ENCODE data around the gene MTRR.

The MTRR gene

DNA sequence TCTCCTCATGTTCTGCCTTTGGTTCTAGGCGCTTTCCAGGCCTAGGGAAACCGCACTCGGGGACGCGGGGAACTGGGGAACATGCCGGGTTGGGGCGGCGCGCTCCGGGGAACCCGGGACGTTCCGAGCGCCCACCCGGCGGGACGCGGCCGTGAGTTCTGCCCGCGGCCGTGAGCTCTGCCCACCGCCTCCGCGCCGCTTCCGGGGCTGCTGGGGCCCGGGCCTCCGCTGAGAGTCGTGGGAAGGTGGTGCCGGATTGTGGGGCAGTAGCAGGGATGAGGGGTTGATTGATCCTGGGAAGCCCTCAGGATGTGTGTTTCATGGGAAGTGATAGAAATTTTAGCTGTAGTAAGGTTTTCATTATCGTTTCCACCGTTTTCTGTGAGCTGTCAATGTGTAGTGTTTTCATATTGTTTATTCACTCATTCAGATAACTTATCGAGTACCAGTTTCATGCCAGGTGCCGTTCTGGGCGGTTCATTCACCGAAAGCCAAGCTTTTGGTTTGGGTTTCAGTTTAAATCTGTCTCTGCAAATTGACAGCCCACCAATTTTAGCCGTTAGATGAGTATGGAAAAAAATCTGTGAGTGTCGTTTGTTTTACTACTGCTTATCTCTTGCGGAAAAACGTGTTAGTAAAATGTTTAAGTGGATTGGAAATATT, 657 bp downstream of the MTRR start:
- TF ChIP-seq, protein P1, sequence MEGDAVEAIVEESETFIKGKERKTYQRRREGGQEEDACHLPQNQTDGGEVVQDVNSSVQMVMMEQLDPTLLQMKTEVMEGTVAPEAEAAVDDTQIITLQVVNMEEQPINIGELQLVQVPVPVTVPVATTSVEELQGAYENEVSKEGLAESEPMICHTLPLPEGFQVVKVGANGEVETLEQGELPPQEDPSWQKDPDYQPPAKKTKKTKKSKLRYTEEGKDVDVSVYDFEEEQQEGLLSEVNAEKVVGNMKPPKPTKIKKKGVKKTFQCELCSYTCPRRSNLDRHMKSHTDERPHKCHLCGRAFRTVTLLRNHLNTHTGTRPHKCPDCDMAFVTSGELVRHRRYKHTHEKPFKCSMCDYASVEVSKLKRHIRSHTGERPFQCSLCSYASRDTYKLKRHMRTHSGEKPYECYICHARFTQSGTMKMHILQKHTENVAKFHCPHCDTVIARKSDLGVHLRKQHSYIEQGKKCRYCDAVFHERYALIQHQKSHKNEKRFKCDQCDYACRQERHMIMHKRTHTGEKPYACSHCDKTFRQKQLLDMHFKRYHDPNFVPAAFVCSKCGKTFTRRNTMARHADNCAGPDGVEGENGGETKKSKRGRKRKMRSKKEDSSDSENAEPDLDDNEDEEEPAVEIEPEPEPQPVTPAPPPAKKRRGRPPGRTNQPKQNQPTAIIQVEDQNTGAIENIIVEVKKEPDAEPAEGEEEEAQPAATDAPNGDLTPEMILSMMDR (IDR thresholded peaks at IDR 0.05; ENCODE audit: control insufficient read depth, extremely low read depth, insufficient read depth): no peak
- DNase-seq (ENCODE audit: low read depth): no peak
- peak overlapping the region; percentile 81 for H3K4me3 ChIP-seq (ENCODE audit: low read depth, low read length)

DNA sequence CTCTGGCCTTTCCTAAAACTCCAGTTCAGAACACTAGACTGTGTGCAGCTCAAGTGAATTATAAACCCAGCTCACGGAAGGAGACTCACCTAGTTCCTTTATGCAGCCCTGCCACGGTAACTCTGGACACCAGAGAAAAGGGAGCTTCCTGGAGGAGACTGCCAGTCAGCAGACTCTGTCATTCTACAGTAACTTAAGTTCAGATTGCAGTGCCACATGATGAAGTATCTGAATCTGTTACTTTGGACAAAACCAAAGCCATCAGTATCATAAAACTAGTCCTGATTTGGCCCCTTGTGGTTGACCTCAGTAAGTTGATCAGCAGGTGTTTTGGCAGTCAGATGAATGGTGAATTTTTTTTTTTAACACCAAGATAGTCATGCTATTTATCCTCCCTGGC, 2.7 kb downstream of the MTRR start:
- TF ChIP-seq, protein P1 (IDR thresholded peaks at IDR 0.05; ENCODE audit: control insufficient read depth, extremely low read depth, insufficient read depth): no peak
- no peak overlapping the region for H3K4me3 ChIP-seq (ENCODE audit: low read depth, low read length)
- DNase-seq (ENCODE audit: low read depth): no peak

DNA sequence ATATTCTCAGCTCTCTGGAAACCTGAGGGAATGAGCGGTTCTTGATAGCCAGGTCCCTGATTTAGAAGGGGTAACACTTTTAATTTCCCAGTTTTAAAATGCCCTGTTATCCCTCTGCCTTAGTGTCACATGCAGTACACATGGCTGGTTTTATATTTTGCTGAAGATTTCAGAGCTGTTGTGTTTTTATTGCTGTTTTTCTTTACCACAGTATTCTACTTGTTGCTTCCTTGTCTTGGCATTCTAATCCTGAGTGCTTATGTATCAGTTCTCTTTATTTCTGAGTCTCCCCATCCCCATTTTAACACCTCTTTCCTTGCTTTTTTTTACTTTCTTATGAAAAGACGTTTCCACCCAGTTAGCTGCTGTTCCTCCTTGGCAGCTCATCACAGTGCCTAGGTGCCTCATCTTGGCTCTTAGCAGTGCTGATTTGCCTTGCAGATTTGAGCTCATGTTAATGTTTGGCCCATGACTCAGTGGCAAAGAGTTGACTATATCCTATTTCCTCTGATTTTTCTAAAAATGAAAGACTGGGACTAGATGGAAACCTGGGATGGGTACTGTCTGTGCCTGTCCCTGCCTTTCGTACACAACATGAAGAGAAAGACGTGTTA, 3.7 kb downstream of the MTRR start:
- no peak for DNase-seq (ENCODE audit: low read depth)
- no peak overlapping the region for H3K4me3 ChIP-seq (ENCODE audit: low read depth, low read length)
- TF ChIP-seq, protein P1 (IDR thresholded peaks at IDR 0.05; ENCODE audit: control insufficient read depth, extremely low read depth, insufficient read depth): no peak

DNA sequence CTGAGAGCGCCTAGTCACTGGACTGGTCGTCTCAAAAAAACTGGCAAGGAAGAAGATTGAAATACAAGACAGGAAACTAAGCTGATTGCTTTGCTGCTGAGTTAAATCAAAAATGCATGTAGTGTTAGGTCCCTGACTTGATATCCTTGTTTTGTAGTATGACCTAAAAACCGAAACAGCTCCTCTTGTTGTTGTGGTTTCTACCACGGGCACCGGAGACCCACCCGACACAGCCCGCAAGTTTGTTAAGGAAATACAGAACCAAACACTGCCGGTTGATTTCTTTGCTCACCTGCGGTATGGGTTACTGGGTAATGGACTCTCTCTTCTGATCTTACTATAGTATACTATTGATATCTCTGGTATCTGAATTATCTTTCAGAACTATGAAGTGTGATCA, 4.3 kb downstream of the MTRR start:
- DNase-seq (ENCODE audit: low read depth): no peak
- H3K4me3 ChIP-seq (ENCODE audit: low read depth, low read length): no peak overlapping the region
- TF ChIP-seq, protein P1 (IDR thresholded peaks at IDR 0.05; ENCODE audit: control insufficient read depth, extremely low read depth, insufficient read depth): no peak

DNA sequence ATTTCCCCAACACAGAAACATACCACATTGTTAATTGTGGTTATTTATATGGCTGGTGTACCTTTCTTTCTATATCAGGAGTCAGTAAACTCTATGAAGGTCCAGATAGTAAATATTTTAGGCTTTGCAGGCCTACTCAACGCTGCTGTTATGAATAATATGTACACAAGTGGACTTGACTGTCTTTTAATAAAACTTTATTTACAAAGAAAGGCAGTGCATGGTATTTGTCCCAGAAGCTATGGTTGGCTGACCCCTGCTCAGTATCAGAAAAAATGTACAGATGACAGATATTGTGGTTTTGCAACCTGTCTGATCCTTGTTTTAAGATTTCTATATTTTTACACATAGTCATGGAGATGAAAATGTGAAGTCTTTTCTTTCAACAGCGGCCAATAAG, 5.7 kb downstream of the MTRR start:
- TF ChIP-seq, protein P1 (IDR thresholded peaks at IDR 0.05; ENCODE audit: control insufficient read depth, extremely low read depth, insufficient read depth): no peak
- H3K4me3 ChIP-seq (ENCODE audit: low read depth, low read length): no peak overlapping the region
- DNase-seq (ENCODE audit: low read depth): no peak

DNA sequence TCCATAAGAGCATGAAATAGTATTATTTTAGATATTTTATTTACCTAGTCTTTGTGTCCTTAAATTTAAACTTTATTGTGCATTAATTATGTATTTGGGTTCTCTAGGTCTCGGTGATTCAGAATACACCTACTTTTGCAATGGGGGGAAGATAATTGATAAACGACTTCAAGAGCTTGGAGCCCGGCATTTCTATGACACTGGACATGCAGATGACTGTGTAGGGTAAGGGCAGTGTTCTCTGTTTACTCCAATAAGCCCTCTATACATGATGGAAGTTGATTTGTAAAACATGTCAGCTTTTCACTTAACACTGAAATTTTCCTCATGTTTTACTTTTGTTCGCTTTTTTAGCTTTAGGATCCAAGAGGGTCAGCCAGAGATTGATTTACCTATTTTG, 6.2 kb downstream of the MTRR start:
- H3K4me3 ChIP-seq (ENCODE audit: low read depth, low read length): no peak overlapping the region
- no peak for DNase-seq (ENCODE audit: low read depth)
- TF ChIP-seq, protein P1 (IDR thresholded peaks at IDR 0.05; ENCODE audit: control insufficient read depth, extremely low read depth, insufficient read depth): no peak

DNA sequence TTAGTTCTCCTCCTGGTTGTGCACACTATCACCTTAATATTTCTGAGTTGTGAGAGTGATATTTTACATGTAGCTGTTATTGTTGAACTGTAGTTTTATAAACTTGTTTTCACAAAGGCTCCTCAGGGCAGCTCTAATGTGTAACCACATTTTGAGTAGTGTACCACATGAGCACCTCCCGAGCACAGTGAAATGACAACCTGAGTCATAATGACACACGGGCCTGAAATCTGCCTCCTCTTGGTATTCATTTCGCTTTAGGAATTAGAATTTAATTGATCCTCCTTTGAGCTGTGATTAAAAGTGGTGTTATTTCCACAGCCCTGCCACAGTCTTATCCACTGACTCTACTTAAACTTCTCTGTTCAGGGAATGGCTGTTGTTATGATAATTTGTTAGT, 7.9 kb downstream of the MTRR start:
- TF ChIP-seq, protein P1 (IDR thresholded peaks at IDR 0.05; ENCODE audit: control insufficient read depth, extremely low read depth, insufficient read depth): no peak
- no peak for DNase-seq (ENCODE audit: low read depth)
- H3K4me3 ChIP-seq (ENCODE audit: low read depth, low read length): no peak overlapping the region
